Subcutaneous abdominal adipose tissue (tissue), 5 donors: ENCODE measurements around the gene BAZ2A.
"Not testable (repeated sequence)": the region's sequence is repeated elsewhere in the genome, so short reads cannot be mapped to it uniquely, and the experiment has no call there.

Experiments
- H3K27ac ChIP-seq: one replicate; pipeline ENCODE4 v1.7.0; 2013; ENCODE audit warnings: low read depth, mild to moderate bottlenecking, inconsistent platforms, low read length, moderate library complexity
- H3K27me3 ChIP-seq, 5 donors: one replicate each; pipeline ENCODE4 v1.7.0; 2013; ENCODE audit warnings: low read length in 5 of 5, inconsistent platforms in 1 of 5; ENCODE audit not compliant: control insufficient read depth in 5 of 5, insufficient read depth in 4 of 5
- H3K36me3 ChIP-seq, 5 donors: one replicate each; pipeline ENCODE4 v1.7.0; 2013; ENCODE audit warnings: low read length in 5 of 5; ENCODE audit not compliant: control insufficient read depth in 5 of 5, insufficient read depth in 5 of 5
- H3K4me1 ChIP-seq, 5 donors: one replicate each; pipeline ENCODE4 v1.7.0; 2013; ENCODE audit warnings: low read length in 5 of 5, mild to moderate bottlenecking in 3 of 5, moderate library complexity in 1 of 5; ENCODE audit not compliant: control insufficient read depth in 5 of 5, insufficient read depth in 5 of 5
- H3K4me3 ChIP-seq, 5 donors: one replicate each; pipeline ENCODE4 v1.7.0; 2013; ENCODE audit warnings: low read length in 5 of 5, low read depth in 1 of 5
- H3K9ac ChIP-seq, 5 donors: one replicate each; pipeline ENCODE4 v1.7.0; 2013; ENCODE audit warnings: low read length in 5 of 5, mild to moderate bottlenecking in 4 of 5, moderate library complexity in 3 of 5
- H3K9me3 ChIP-seq, 5 donors: one replicate each; pipeline ENCODE4 v1.7.0; 2013; ENCODE audit warnings: low read length in 5 of 5; ENCODE audit not compliant: control insufficient read depth in 5 of 5
- donor health status: healthy.
- donor health status: healthy.
- donor health status: healthy.
- donor health status: healthy.
- donor health status: healthy.

The BAZ2A gene

DNA sequence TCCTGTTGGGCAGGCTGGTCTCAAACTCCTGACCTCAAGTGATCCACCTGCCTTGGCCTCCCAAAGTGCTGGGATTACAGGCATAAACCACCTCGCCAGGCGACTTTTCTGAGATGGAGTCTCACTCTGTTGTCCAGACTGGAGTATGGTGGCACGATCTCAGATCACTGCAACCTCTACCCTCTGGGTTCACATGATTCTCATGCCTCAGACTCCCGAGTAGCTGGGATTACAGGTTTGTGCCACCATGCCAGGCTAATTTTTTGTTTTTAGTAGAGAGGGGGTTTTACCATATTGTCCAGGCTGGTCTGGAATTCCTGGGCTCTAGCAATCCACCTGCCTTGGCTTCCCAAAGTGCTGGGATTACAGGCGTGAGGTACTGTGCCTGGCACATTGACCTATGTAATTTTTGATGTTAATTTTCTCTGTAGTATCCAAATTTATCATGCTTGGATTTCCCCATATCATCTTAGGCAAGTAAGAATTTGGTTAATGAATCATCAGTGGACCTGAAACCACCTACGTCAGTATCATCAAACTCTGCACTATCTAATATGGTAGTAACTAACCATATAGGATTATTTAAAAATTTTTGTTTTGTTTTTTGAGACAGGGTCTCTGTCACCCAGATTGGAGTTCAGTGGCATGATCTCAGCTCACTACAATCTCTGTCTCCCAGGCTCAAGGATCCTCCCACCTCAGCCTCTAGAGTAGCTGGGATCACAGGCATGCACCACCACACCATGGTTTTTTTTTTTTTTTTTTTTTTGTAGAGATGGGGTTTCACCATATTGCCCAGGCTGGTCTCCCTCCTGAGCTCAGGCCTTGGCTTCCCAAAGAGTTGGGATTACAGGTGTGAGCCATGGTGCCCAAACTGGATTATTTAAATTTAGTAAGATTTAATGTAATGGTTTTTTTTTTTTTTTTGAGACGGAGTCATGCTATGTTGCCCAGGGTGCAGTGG lies 27.6 kb upstream of the BAZ2A start:
- Histone ChIP-seq H3K4me1 (no peaks in the 10 kb centered on the region), H3K27me3 (no peaks in the 10 kb centered on the region), H3K4me3 (no peak overlapping the region), H3K36me3 (peaks cover 0 to 10% (median 3%) of the 10 kb centered on the region in 5 donors), H3K9ac (no peak overlapping the region), H3K9me3 (peaks cover 0 to 2% (median 0%) of the 10 kb centered on the region in 5 donors), H3K27ac (no peak overlapping the region)

DNA sequence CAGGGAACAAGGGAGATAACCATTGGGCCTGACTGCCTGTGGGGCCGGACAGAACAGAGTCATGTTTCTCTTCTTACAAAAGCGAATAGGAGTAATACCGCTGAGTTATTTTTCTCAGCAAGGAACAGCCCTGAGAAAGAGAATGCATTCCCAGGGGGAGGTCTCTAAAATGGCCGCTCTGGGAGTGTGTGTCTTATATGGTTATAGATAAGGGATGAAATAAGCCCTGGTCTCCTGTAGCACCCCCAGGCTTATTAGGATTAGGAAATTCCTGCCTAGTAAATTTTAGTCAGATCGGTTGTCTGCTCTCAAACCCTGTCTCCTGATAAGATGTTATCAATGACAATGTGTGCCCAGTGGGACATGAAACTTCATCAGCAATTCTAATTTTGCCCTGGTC lies 23.7 kb upstream of the BAZ2A start:
- H3K27ac ChIP-seq, H3K9ac ChIP-seq, H3K4me1 ChIP-seq, H3K27me3 ChIP-seq, H3K36me3 ChIP-seq, H3K9me3 ChIP-seq, H3K4me3 ChIP-seq: not testable (repeated sequence)

DNA sequence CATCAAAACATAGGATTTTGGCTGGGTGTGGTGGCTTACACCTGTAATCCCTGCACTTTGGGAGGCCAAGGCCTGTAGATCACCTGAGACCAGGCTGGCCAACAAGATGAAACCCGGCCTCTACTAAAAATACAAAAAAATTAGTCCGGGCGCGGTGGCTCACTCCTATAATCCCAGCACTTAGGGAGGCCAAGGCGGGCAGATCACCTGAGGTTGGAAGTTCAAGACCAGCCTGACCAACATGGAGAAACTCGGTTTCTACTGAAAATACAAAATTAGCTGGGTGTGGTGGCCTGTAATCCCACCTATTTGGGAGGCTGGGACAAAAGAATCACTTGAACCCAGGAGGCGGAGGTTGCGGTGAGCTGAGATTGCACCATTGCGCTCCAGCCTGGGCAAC lies 17.9 kb upstream of the BAZ2A start:
- H3K9ac ChIP-seq, H3K9me3 ChIP-seq, H3K4me3 ChIP-seq, H3K27me3 ChIP-seq, H3K27ac ChIP-seq: not testable (repeated sequence)
- peaks cover 6 to 28% (median 25%) of the 10 kb centered on the region in 5 donors for H3K4me1 ChIP-seq
- peaks cover 10 to 14% (median 10%) of the 10 kb centered on the region in 5 donors for H3K36me3 ChIP-seq

DNA sequence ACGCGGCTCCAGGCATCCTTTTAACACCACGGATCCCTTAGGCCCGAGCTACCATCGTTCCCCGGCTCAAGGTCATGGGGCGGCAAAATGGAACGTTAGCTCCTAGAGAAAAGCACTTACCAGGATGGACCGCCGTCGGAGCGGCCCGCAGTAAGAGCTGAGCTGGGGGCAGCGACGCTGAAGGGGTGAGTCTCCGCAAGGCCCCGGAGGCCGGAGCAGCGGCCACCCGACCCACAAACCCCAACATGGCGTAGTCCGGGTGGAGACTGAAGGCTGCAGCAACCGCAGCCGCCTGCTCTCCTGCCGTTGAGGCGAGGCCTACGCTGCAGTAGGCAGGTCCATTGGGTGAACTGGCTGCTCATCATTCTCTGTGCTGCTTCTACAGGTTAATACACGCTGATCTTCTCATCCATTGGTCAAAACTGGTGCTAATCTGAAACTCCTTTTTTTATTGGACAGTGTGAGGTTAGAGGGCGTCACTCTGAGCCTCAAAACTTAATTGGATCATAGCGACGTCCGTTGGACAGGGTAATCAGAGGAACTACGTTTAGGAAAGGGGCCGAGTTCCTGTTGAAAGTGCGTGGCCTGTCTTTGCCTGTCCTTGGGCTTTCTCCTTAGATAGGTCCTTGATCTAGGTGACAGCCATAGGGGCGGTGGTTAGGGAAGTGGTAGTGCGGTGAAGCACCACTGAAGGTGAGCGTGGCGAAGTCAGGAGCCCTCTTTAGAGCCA lies 15.8 kb upstream of the BAZ2A start, which contains the start of gene ATP5F1B:
TSS of gene ATP5F1B (minus strand) at position 268 of the 730 bp plus-strand sequence. CDS start at position 247, 21 bp downstream.
- Histone ChIP-seq H3K36me3 (peaks cover 16 to 35% (median 29%) of the 10 kb centered on the region in 5 donors), H3K27ac (peak within 1 kb of the TSS; percentile 89), H3K9ac (peak within 1 kb of the TSS; percentile 93 to 99 (median 94)), H3K9me3 (no peaks in the 10 kb centered on the region), H3K27me3 (no peaks in the 10 kb centered on the region), H3K4me3 (peak within 1 kb of the TSS; percentile 98 to 100 (median 100)), H3K4me1 (peaks cover 6 to 28% (median 25%) of the 10 kb centered on the region in 5 donors)

DNA sequence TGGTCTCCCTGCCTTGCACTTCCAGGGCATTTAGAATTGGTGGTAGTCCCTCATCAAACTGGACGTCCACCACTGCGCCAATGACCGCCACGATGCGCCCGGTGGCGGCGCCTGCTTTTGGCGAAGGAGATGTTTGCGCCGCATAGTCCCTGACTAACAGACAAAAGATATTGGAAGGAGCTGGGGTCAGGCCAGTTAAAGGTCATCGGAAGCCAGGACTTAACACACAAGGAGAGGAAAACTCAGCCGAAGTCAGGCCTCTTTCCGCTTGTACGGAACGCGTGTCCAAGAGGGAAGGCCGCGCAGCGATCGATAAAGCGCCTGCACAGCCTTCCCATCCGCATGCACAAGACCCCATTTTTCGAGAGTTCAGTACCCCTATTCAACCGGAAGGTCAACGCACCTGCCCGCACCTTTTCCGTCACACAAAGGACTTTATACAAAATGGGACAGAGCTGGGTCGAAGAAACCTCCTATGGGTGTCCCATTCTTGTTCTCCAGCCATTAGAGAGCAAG lies 15.1 kb upstream of the BAZ2A start:
- Histone ChIP-seq H3K27me3 (no peaks in the 10 kb centered on the region), H3K4me3 (peak overlapping the region; percentile 98 to 100 (median 100)), H3K36me3 (peaks cover 16 to 40% (median 35%) of the 10 kb centered on the region in 5 donors), H3K4me1 (peaks cover 6 to 28% (median 25%) of the 10 kb centered on the region in 5 donors), H3K27ac (peak overlapping the region; percentile 89), H3K9me3 (no peaks in the 10 kb centered on the region), H3K9ac (peak overlapping the region; percentile 93 to 99 (median 94))

DNA sequence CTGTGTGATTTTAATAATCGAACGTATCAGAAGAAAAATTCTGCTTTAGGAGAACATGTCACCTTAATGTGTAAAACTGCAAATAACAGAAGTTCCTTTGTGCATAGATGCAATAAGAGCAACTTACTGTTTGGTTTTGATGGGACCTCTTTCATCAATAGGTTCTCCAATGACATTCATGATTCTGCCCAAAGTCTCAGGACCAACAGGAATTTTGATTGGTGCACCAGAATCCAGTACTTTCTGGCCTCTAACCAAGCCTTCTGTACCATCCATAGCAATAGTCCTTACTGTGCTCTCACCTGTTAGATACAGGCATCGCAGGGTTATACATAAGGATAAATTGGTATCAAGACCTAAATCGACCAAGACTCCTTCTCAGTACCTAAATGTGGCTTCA lies 14.5 kb upstream of the BAZ2A start:
- Histone ChIP-seq H3K27ac (peak overlapping the region; percentile 89), H3K4me1 (peaks cover 6 to 28% (median 25%) of the 10 kb centered on the region in 5 donors), H3K4me3 (peak overlapping the region; percentile 98 to 100 (median 100)), H3K9ac (peak overlapping the region; percentile 93 to 99 (median 94)), H3K27me3 (no peaks in the 10 kb centered on the region), H3K9me3 (no peaks in the 10 kb centered on the region), H3K36me3 (peaks cover 16 to 46% (median 40%) of the 10 kb centered on the region in 5 donors)

DNA sequence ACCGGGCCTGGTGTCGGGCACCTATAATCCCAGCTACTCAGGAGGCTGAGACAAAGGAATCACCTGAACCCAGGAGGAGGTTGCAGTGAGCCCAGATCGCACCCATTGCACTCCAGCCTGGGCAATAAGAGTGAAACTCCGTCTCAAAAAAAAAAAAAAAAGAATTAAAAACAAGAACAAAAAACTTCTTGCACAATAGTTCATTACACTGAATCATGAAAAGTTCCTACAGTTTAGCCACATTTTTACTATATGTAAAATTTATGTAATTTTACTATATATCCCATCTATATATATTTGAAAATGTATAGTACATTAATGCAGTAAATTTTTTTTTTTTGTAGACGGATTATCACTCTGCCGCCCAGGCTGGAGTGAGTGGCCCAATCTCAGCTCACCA lies 11.1 kb upstream of the BAZ2A start:
- Histone ChIP-seq H3K36me3 (peaks cover 22 to 69% (median 63%) of the 10 kb centered on the region in 5 donors), H3K27ac (no peak overlapping the region), H3K27me3 (no peaks in the 10 kb centered on the region), H3K4me1 (peaks cover 8 to 40% (median 35%) of the 10 kb centered on the region in 5 donors), H3K9ac (no peak overlapping the region), H3K9me3 (no peaks in the 10 kb centered on the region), H3K4me3 (no peak overlapping the region)

DNA sequence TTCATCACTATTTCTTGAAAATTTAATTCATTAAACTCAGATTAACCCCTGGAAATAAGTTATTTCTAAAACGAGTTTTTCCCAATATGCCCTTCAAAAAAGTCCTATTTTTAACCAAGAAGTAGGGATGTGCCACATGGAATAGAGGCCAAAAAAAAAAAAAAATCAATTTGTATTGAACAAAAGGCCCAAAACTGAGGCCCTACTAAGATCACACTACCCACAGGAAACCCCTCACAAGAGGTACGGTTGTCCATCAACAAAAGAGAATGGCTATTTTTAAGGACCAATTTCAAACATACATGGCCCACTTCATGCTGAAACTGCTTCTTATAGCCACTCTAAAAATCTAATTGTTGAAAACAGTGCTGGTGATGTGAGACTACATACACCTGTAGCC lies 7.5 kb upstream of the BAZ2A start:
- H3K4me3 ChIP-seq, result no peak overlapping the region
- peaks cover 8 to 51% (median 48%) of the 10 kb centered on the region in 5 donors for H3K36me3 ChIP-seq
- H3K9me3 ChIP-seq, result no peaks in the 10 kb centered on the region
- H3K9ac ChIP-seq, result peak overlapping the region in 1 of 5 donors; percentile 52
- no peaks in the 10 kb centered on the region for H3K27me3 ChIP-seq
- H3K27ac ChIP-seq, result peak overlapping the region; percentile 99
- peaks cover 11 to 50% (median 47%) of the 10 kb centered on the region in 5 donors for H3K4me1 ChIP-seq

DNA sequence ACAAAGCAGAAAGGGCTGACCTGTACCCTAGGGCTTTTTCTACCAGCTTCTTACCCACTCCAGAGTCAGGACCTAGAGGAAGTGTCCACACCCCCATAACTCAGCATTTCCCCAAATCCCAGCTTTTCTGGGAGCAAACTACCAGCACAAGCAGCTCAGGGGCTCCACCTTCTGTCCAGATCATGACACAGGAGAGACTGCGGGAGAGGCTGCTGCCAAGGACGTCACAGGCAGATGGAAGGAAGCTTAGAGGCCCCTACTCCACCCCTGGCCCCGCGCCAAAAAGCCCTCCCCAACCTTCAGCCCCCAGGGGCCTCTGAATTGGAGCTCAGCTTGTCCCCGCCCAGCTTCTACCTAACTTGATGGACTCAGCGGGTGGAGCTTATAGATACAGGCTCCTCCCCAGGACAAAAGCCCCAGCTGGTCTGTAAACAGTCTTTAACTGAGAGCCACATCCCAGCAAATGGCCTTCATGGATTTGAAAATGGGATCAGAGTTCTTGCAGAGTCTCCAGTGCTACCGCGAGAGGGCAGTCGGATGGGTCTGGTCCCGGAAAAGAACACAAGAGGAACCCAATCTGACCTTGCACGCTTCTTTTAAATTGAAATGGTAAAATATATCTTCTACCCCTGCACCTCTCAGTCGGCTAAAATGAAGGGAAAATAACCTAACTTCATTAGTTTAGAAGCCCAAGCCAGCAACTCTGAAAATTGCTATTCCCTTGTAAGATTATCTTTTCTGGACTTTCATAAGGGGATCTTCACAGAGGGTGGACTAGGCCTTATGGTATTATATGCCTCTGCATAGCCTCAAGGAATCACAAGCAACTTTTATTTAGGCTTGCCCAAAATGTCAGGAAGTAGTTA lies 6.8 kb upstream of the BAZ2A start:
- Histone ChIP-seq H3K36me3 (peaks cover 6 to 43% (median 41%) of the 10 kb centered on the region in 5 donors), H3K4me3 (peak overlapping the region; percentile 66 to 87 (median 84)), H3K4me1 (peaks cover 13 to 57% (median 54%) of the 10 kb centered on the region in 5 donors), H3K9me3 (no peaks in the 10 kb centered on the region), H3K27me3 (no peaks in the 10 kb centered on the region), H3K27ac (peak overlapping the region; percentile 99), H3K9ac (peak overlapping the region; percentile 56 to 89 (median 87))
